Fibroblast of skin of right quadriceps (primary cell): ENCODE measurements around the gene ZNF543.

Source experiments
- DNase-seq: peaks from one replicate; pipeline ENCODE4 v3.0.0-alpha.2; 2013

The ZNF543 gene

DNA sequence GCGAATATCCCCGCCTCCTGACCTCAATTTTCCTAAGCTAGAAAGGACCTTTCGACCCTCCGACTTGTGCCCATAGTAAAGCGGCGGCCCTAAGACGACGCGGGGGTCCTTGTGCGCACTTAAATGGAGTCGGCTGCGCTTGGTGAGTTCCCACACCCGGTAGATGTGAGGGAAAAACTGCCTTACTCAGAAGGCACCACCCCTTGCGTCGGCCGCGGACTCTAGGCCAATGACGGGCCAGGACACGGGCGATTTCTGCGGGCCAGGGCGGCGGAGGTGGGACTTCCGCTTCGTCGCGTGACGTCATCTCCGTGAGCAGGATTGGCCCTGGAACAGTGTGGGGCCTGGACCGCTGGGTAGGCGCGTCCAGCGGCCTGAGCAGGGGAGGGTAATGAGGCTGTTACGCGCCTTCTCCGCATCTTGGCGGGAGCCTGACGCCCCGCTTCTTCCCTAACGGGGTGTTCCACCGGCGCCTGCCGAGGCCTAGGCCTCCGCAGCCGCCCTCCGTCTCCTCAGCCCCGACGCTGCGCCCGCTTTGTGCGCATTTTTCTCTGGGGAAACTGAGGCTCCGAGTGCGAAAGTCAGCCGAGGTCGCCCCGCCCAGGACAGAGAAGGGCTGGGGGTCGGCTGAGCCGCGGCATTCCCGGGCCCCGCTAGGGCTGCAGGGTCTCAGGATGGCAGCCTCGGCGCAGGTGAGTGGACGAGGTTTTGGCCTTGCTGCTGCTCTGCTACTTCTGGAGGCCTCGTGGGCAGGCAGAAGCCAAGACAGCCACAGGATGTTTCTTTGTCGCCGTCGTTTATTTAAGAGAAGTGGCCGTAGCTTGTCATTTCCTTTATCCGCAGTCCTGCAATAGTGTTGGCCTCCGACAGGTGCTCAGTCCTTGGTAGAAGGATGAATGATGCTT lies at the start of gene ZNF543:
ZNF543 (plus strand) TSS at position 293 of the 905 bp plus-strand sequence; CDS start at position 675, 382 bp downstream.
- DNase-seq: peak; percentile 96

DNA sequence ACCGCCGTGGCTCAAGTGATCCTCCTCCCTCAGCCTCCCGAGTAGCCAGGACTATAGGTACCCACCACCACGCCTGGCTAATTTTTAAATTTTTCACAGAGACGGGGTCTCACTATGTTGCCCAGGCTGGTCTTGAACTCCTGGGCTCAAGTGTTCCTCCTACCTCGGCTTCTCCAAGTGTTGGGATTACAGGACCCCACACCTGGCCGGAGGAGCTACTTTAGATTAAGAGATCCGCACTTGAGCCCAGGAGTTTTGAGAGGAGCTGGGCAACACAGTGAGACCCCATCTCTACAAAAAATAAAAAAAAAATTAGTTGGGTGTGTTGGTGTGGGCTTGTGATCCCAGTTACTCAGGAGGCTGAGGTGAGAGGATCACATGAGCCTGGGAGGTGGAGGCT lies 49.0 kb upstream of the ZNF543 start:
- no peak for DNase-seq

DNA sequence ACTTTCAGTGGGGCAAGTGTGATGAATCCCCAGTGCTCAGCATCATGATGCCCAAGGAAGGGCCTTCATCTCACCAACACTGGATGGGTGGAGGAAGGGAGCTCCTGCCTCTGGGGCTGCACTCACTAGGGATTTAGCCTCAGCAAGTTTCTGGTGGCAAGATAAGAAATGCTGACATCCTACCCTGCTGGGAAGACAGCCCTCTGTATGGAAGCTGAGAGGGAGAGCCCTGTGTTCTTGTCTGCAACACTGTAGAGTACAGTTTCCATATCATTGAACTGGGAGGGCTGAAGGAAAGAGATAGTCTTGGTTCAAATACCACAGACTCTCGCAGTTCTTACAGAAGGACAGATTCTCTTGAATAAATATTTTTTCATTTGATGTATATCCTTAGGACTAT lies 47.3 kb upstream of the ZNF543 start:
- DNase-seq: no peak

DNA sequence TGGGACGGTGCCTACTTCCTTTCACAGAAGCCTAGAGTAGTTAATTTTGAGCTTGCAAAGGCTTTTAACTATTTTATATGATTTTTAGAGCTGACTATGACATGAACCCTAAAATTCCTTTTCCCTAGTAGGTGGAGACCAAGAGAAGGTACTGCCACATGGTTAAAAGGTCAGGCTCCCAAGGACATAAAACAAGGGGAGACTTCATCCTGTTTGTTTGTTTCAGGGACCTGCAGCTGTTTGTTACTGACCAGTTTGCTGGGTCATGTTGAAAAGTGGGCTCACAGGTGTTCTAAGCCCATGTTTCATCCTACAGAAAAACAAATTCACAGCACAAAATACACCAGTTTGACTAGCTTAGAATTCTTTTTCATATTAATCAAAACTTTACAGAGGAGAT lies 43.8 kb upstream of the ZNF543 start:
- no peak for DNase-seq

DNA sequence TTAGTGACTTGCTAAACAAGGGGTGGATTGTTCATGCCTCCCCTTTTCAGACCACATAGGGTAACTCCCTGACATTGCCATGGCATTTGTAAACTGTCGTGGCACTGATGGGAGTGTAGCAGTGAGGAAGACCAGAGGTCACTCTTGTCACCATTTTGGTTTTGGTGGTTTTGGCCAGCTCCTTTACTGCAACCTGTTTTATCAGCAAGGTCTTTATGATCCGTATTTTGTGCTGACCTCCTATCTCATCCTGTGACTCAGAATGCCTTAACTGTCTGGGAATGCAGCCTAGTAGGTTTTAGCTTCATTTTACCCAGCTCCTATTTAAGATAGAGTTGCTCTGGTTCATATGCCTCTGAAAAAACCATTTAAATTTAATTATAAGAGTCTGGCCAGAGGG lies 41.8 kb upstream of the ZNF543 start:
- peak; percentile 37 for DNase-seq

DNA sequence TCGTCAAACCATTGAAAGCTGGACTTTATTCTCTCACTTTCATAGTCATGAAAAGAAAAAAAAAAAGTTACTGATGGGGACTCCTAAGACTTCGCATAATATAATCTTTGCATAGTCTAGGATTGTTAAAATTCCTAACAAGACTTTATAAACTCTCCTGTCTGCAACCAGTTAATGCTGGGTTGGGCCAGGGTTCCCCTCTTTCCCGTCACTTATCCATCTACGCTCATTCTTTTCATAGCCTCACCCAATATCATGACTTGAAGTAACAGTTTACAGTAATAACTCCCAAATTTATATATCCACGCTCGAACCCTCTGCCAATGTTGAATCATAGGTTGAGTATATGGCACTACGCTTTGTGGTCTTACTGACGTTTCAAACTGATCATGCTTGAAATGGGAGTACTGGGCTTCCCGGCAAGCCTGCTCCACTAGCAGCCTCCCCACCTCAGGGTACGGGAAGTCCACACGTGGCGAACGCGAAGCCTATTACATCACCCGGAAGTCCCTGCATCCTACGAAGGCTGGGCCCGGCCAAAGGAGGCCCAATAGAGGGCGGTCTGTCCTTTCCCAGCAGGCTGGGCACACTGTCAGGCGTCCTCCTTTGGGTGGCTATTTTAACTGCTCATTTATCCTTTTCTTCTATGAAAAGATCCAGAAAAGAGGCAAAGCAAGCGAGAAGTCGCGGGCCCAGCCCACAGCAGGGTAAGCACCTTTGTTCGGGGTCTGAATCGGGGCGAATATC lies 40.7 kb upstream of the ZNF543 start:
- DNase-seq: peak; percentile 98

DNA sequence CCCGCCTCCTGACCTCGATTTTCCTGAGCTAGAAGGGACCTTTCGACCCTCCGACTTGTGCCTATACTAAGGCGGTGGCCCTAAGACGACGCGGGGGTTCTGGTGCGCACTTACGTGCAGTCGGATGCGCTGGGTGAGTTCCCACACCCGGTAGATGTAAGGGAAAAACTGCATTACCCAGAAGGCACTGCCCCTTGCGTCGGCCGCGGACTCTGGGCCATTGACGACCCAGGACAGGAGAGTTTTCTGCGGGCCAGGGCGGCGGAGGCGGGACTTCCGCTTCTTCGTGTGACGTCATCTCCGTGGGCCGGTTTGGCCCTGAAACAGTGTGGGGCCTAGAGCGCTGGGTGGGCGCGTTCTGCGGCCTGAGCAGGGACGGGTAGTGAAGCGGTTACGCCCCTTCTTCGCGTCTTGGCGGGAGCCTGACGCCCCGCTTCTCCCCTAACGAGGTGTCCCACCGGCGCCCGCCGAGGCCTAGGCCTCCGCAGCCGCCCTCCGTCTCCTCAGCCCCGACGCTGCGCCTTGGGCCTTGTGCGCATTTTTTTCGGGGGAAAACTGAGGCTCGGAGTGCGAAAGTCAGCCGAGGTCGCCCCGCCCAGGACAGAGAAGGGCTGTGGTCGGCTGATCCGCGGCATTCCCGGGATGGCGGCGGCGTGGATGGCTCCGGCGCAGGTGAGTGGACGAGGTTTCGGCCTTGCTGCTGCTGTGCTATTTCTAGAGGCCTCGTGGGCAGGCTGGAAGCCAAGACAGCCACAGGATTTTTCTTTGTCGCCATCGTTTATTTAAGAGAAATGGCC lies 39.9 kb upstream of the ZNF543 start, which contains the start of gene ZNF460:
ZNF460 (plus strand) TSS at position 321 of the 797 bp plus-strand sequence; CDS start at position 643, 322 bp downstream.
- peak; percentile 98 for DNase-seq

DNA sequence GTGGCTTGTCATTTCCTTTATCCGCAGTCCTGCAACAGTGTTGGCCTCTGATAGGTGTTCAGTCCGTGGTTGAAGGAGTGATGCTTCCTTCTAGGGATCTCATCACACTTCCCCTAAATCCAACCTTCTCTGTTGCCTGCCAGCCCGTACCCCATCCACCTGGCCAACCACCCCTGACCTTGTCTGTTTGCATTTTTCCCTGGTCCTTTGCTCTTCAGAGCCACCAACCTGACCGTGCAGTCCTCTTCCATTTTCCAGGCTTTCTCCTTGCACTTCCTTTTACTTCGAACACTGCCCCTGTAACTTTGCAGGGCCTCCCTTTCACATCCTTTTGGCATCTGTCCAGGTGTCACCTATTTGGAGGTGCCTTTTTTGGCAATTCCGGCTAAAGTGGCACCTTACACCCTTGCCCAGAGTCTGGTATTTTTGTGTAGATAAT lies 39.3 kb upstream of the ZNF543 start:
- peak; percentile 8 for DNase-seq

DNA sequence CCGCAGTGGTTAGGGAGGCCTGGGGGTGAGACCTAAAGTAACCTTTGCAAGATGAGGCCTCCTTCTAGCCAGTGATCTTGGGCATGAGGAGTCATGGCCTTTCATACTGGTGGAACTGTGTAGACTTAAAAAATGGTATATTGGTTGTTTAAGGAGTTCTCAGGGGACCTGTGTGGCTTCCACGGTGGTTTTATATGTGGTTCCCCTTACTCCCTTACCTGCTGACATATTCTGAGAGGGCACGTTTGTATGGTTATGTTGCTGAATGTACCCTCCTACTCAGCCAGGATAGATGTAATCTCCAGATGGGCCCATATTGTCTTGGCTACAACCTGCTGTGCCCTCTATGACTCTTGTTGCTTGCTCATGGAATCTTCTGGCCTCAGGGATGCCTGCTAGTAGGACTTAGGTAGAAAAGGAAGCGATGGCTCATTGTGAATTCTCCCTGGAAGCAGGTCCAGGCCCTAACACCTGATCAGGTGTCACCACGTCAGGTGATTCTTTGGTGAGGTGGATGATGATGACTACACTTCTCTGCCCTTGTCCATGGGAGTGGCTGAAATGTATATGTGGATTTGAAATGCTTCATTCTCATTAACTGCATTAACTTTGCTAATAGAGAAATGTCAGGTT lies 38.1 kb upstream of the ZNF543 start:
- no peak for DNase-seq

DNA sequence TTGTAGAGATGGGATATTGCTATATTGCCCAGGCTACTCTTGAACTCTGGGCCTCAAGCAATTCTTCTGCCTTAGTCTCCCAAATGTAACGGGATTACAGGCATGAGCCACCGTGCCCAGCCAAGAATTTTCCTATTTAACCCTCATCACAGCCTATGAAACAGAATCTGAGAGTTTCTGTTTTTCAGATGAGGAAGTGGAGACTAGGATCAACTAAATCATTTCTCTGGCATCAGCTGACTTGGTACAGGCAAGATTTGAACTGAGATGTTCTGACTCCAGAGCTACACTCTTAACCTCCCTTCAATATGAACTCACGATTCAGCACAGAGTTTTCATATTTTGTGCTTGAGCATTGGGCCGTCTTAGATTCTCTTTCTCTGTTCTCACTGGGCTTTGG lies 31.9 kb upstream of the ZNF543 start:
- DNase-seq: no peak

DNA sequence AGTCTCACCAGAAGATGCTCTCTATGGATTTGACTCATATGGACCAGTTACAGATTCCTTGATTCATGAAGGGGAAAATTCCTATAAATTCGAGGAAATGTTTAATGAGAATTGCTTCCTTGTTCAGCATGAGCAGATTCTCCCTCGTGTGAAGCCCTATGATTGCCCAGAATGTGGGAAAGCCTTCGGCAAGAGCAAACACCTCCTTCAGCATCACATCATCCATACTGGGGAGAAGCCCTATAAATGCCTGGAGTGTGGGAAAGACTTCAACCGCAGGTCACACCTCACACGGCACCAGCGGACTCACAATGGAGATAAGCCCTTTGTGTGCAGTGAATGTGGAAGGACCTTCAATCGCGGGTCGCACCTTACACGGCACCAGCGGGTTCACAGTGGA lies 29.3 kb upstream of the ZNF543 start:
- DNase-seq: no peak

DNA sequence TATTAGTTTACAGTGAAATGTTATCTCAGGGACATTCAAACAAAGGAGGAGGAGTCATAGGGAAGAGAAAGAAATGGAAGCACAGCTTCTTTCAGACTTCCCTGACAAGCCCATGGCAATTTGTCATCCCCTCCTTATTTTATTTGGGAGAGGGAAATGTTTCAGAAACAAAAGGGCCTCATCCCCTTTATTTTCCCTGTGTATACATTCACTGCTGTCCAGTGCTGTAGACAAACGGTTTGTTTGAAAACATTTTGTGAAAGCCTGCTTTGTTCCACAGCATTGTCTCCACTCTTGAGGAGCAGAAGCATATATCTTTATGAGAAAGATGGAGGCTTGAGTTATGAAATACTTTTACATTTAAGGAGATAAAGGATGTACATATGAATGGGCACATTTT lies 27.7 kb upstream of the ZNF543 start:
- no peak for DNase-seq

DNA sequence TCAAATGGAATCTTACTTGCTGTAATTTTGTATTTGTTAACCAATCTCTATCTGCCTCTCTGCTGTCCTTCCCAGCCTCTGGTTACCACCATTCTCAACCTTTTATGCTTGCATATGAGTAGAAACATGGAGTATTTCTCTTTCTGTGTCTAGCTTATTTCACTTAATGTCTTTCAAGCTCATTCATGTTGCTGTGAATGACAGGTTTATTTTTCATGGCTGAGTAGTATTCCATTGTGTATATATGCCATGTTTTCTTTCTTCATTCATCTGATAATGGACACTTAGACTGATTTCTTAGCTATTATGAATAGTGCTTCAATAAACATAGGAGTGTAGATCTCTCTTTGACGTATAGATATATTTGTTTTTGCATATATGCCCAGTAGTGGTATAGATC lies 26.6 kb upstream of the ZNF543 start:
- no peak for DNase-seq

DNA sequence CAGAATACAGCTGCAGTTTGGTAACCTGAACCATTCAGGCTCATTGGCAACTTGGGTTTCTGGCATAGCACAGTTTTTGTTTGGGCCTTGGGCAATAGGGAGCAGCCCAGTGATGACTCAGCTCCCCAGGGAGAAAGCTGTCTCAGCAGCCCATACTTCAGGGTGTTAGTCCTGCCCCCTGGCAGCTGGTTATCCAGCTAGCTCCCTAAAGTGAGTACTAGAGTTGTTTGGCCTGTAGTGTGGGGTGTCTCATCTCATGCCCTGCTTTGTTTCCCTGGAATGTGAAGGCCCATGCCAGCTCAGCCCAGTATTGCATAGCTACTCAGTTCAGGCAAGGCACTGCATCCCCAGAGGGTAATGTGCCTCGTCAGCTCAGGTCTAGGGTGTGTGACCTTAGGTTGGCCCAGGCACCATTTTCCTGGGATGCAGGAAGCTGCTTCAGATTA lies 18.2 kb upstream of the ZNF543 start:
- DNase-seq: peak; percentile 78

DNA sequence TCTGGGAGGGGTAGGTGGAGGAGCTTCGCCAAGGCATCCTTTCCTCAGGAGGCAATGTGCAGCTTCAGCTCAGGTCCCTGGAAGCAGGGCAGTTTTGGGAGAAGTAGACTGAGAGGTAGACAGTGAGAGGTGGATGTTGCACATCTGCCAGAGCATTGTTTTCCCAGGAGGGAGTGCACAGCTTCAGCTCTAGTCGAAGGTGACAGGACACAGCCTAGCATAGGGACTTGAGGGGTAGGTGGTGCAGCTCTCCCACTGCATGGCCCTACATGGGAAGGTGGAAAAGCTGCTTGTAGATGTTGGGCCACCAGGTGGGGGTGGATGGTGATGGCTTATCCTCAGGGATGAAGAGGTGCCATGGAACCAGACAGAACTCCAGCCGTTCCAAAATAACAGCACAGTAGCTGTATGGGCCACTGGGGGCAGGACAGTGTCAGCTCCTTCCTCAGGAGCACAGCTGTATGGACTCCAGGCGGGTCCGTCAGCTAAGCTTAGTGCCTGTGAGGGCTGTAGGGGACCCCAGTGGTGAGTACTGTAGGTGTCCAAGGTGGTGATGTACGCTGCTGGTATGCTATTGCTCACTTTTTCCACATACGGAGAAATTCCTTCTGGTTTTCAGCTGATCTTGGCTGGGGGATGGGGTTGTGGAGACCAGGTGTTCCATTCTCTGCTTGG lies 17.4 kb upstream of the ZNF543 start:
- DNase-seq: no peak

DNA sequence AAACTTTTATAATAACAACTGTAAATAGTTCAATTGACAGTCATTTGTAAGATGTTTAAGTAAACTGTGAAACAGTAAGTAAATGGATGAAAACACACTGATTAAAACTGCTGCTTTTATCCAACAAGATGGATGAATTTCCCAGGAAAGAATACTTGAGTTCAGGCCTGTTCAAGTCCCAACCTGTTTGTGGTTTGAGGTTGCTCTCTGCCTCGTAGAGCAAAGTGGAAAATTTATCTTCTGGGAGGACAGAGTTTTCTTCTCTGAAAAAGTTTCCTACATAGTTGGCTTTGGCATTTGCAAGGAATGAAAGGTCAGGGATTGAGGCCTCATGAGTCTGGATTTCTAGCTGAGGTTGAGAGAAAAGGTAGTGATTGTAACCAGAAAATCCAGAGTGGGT lies 15.2 kb upstream of the ZNF543 start:
- DNase-seq: no peak

DNA sequence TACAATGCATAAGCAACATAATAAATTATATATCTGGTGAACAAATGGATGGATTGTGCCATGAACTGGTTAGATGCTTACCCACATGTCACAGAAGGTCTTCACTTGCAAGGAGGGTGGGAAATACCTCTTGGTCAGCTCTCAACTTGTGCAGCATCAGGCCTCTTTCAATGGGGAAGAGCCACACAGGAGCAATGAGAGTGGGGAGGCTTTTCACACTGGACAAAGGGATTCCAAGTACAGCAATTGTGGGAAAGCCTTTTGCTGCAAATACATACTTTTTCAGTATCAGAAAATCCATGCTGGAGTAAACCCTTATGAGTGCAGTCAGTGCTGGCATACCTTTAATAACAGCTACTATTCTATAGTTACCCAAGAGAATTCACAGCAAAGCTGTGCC lies 11.8 kb upstream of the ZNF543 start:
- DNase-seq: no peak

DNA sequence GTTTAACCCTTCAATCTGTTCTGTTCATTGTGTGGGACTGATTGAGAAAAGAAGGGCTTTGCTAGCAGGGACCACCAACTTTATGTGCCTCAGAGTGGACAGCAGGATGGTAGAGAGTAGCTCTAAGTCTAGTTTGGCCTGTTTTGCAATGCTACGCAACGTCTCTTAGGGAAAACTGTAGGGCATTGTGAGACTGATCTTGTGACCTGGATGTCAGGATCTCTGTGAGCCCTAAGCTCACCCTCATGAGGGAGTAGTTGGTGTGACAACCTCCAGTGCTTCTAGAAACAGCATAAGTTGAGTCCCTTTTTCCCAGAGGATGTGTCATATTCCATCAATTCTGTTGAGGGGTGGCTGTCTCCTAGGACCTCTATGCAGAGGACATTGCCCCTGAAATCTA lies 9.5 kb upstream of the ZNF543 start:
- DNase-seq: no peak

DNA sequence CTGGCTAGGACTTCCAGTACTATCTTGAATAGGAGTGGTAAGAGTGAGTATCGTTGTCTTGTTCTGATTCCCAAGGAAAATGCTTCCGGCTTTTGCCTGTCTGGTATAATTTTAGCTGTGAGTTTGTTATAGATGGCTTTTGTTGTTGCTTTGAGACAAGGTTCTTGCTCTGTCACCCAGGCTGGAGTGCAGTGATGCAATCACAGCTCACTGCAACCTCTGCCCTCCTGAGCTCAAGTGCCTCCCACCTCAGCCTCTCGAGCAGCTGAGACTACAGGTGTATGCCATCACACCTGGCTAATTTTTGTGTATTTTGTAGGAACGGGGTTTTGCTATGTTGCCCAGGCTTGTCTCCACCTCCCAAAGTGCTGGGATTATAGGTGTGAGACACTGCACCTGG lies 6.1 kb upstream of the ZNF543 start:
- no peak for DNase-seq

DNA sequence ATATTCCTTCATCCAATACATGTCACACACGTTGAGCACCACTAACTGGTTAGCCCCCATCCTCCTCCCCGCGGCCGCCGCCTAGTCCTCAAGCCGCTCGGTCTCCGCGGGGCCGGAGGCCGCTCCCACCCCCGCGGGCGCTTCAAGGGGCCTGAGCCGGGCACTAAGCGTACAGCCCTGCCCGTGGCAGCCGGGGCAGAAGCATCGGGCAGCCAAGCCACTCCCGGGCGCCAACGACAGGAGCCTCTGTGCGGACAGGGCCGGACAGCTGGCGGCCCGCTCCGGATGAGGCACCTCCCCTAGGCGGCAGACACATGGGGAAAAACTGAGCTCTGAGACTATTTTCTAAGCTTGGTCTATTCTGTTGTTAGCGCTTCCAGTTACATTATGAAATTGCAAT lies 2.8 kb upstream of the ZNF543 start:
- DNase-seq: no peak

DNA sequence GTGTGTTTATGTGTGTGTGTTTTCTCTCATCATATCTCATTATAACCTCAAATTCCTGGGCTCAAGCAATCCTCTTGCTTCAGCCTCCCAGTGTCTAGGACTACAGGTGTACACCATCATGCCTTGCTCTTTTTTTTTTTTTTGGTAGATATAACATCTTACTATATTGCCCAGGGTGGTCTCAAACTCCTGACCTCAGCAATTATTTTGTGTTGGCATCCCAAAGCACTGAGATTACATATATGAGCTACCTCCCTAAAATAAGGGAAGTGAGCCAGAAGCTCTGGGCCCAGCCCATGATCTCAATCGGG lies 448 bp upstream of the ZNF543 start:
- DNase-seq: no peak

DNA sequence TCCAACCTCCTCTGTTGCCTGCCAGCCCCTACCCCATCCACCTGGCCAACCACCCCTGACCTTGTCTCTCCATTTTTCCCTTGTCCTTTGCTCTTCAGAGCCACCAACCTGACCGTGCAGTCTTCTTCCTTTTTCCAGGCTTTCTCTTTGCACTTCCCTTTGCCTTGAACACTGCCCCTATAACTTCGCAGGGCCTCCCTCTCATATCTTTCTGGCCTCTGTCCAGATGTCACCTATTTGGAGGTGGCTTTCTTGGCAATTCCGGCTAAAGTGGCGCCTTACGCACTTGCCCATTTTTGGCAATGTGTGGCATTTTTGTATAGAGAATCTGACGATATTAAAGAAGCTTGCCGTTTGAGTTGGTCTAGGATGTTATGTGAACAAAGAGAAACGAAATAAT lies 844 bp downstream of the ZNF543 start:
- no peak for DNase-seq
